Loucy (cell line): ENCODE results near the gene C1QTNF9.

Experiments
- H2AFZ ChIP-seq: fragments of 200-600 bp; sonication (generic); 2 replicates; pipeline ENCODE4 v1.6.0; 2016; ENCODE audit warnings: antibody characterized with exemption, mild to moderate bottlenecking, low read length, moderate library complexity
- H3F3A ChIP-seq: fragments of 200-600 bp; 2 replicates; pipeline ENCODE4 v1.6.0; 2016; ENCODE audit warnings: antibody characterized with exemption, low read depth, mild to moderate bottlenecking
- H3K27me3 ChIP-seq: fragments of 200-600 bp; sonication (generic); 2 replicates; pipeline ENCODE4 v1.6.1; 2014; ENCODE audit warnings: low read length, mild to moderate bottlenecking; ENCODE audit not compliant: insufficient read depth, poor library complexity, severe bottlenecking
- H3K36me3 ChIP-seq: fragments of 200-600 bp; sonication (generic); 2 replicates; pipeline ENCODE4 v1.6.1; 2016; ENCODE audit warnings: low read length; ENCODE audit not compliant: insufficient read depth
- H3K4me1 ChIP-seq: fragments of 200-600 bp; sonication (generic); 2 replicates; pipeline ENCODE4 v1.5.1; 2014; ENCODE audit warnings: low read length, mild to moderate bottlenecking; ENCODE audit not compliant: insufficient read depth, poor library complexity, severe bottlenecking
- H3K4me2 ChIP-seq: fragments of 200-600 bp; sonication (generic); 2 replicates; pipeline ENCODE4 v1.6.0; 2014; ENCODE audit warnings: antibody characterized with exemption, low read length, low read depth, mild to moderate bottlenecking; ENCODE audit not compliant: poor library complexity, severe bottlenecking
- H3K4me3 ChIP-seq: fragments of 200-600 bp; sonication (generic); 2 replicates; pipeline ENCODE4 v1.5.1; 2014; ENCODE audit warnings: low read length, mild to moderate bottlenecking, mixed read lengths; ENCODE audit not compliant: poor library complexity, severe bottlenecking
- H3K79me2 ChIP-seq: fragments of 200-600 bp; sonication (generic); 2 replicates; pipeline ENCODE4 v1.6.1; 2014; ENCODE audit warnings: low read length; ENCODE audit not compliant: insufficient read depth
- H3K9ac ChIP-seq: fragments of 200-600 bp; sonication (generic); 2 replicates; pipeline ENCODE4 v1.6.0; 2014; ENCODE audit warnings: mild to moderate bottlenecking, low read depth, low read length, moderate library complexity; ENCODE audit not compliant: poor library complexity, severe bottlenecking
- H3K9me2 ChIP-seq: fragments of 200-600 bp; sonication (generic); replicated peaks from 2 replicates; pipeline ENCODE4 v1.6.1; 2016; ENCODE audit warnings: low read depth, low read length, mixed read lengths
- H3K9me3 ChIP-seq: fragments of 200-600 bp; sonication (generic); 2 replicates; pipeline ENCODE4 v1.6.1; 2014; ENCODE audit warnings: mild to moderate bottlenecking, antibody characterized with exemption, low read length, low read depth; ENCODE audit not compliant: insufficient read depth
- H4K20me1 ChIP-seq: fragments of 200-600 bp; sonication (generic); 2 replicates; pipeline ENCODE4 v1.6.0; 2014; ENCODE audit warnings: antibody characterized with exemption, low read length, mild to moderate bottlenecking; ENCODE audit not compliant: insufficient read depth, poor library complexity, severe bottlenecking
- EZH2phosphoT487 ChIP-seq: fragments of 200-600 bp; IDR thresholded peaks from 2 replicates; pipeline ENCODE4 v1.6.1; 2018; ENCODE audit warnings: antibody characterized with exemption, mild to moderate bottlenecking, moderate library complexity, borderline replicate concordance
- TF ChIP-seq, protein P1 (sequence below): fragments of 200-600 bp; sonication (generic); conservative IDR thresholded peaks from 2 replicates; pipeline ENCODE4 v1.5.1; 2014; ENCODE audit warnings: mild to moderate bottlenecking, antibody characterized with exemption, low read length

Gene C1QTNF9

DNA sequence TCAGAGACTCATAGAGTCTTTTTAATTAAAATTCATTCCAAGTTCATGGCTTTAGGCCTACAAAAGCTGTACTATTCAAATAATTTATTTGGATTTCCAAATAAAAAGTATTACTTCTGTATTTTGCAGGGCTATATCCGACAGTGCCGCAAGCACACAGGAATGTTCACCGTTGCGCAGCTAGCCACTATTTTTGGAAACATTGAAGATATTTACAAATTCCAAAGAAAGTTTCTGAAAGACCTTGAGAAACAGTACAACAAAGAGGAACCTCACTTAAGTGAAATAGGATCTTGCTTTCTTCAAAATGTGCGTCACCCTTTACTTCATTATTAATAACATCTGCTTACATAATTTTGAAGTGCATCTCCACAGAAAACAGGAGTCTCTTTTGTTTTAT is 20.5 kb upstream of the C1QTNF9 start:
- no peak overlapping the region for H3K4me3 ChIP-seq
- no peaks in the 10 kb centered on the region for H3K4me1 ChIP-seq
- no peaks in the 10 kb centered on the region for H3K9me3 ChIP-seq
- no peaks in the 10 kb centered on the region for H3K9me2 ChIP-seq
- peaks cover 85% of the 10 kb centered on the region for H3K36me3 ChIP-seq
- no peak overlapping the region for H3K9ac ChIP-seq
- TF ChIP-seq, protein P1, sequence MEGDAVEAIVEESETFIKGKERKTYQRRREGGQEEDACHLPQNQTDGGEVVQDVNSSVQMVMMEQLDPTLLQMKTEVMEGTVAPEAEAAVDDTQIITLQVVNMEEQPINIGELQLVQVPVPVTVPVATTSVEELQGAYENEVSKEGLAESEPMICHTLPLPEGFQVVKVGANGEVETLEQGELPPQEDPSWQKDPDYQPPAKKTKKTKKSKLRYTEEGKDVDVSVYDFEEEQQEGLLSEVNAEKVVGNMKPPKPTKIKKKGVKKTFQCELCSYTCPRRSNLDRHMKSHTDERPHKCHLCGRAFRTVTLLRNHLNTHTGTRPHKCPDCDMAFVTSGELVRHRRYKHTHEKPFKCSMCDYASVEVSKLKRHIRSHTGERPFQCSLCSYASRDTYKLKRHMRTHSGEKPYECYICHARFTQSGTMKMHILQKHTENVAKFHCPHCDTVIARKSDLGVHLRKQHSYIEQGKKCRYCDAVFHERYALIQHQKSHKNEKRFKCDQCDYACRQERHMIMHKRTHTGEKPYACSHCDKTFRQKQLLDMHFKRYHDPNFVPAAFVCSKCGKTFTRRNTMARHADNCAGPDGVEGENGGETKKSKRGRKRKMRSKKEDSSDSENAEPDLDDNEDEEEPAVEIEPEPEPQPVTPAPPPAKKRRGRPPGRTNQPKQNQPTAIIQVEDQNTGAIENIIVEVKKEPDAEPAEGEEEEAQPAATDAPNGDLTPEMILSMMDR, result no peak
- no peaks in the 10 kb centered on the region for H3F3A ChIP-seq
- H2AFZ ChIP-seq, result no peak overlapping the region
- H3K79me2 ChIP-seq, result no peaks in the 10 kb centered on the region
- H3K4me2 ChIP-seq, result no peak overlapping the region
- no peaks in the 10 kb centered on the region for H4K20me1 ChIP-seq
- H3K27me3 ChIP-seq, result no peaks in the 10 kb centered on the region

DNA sequence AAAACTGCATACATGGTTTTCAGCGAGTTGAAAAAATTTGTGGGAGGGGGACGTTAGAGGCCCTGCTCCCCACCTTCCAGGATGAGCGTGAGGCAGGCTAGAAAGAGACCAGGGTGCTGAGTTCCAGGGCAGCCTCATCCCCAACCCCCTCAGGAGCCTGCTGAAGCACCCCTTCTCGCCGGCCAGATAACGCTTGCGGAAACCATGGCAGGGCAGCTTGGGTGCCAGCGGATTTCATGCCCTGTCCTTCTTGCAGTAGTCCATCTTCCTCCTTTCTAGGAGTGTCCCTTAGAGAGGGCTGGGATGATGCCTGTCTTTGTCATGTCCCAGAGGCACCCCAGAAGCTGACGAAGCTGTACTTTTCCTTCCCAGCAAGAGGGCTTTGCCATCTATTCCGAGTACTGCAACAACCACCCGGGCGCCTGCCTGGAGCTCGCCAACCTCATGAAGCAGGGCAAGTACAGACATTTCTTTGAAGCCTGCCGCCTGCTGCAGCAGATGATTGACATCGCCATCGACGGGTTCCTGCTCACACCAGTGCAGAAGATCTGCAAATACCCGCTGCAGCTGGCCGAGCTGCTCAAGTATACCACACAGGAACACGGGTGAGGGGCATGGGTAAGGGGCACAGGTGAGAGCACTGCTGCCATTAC is 19.0 kb upstream of the C1QTNF9 start:
- Histone ChIP-seq H3K79me2 (no peaks in the 10 kb centered on the region), H3K9me3 (no peaks in the 10 kb centered on the region), H3K9ac (no peak overlapping the region), H4K20me1 (no peaks in the 10 kb centered on the region), H3K4me1 (no peaks in the 10 kb centered on the region), H3K27me3 (no peaks in the 10 kb centered on the region), H3K36me3 (peaks cover 88% of the 10 kb centered on the region), H2AFZ (no peak overlapping the region), H3K9me2 (no peaks in the 10 kb centered on the region), H3K4me2 (no peak overlapping the region), H3F3A (no peaks in the 10 kb centered on the region), H3K4me3 (no peak overlapping the region)
- TF ChIP-seq EZH2phosphoT487, result no peak
- TF ChIP-seq, protein P1, result no peak

DNA sequence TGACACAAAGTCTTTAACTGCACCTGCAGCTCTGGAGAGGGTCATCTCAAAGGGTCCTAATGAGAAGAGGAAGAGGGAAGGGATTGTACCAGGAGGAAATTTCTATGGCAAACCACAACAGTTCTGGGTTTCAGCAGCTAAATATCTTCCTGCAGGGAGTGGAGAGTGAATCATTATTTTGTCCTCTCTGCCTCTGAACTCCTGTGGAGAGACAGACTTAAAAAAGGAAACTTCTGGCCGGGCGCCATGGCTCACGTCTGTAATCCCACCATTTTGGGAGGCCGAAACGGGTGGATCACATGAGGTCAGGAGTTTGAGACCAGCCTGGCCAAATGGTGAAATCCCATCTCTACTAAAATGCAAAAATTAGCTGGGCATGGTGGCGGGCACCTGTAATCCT is 16.9 kb upstream of the C1QTNF9 start:
- TF ChIP-seq, protein P1, result no peak
- TF ChIP-seq EZH2phosphoT487, result no peak
- Histone ChIP-seq H2AFZ (no peak overlapping the region), H4K20me1 (no peaks in the 10 kb centered on the region), H3K27me3 (no peaks in the 10 kb centered on the region), H3K9me2 (no peaks in the 10 kb centered on the region), H3K9me3 (no peaks in the 10 kb centered on the region), H3K36me3 (peaks cover 90% of the 10 kb centered on the region), H3K9ac (no peak overlapping the region), H3K4me3 (no peak overlapping the region), H3F3A (no peaks in the 10 kb centered on the region), H3K4me1 (no peaks in the 10 kb centered on the region), H3K79me2 (no peaks in the 10 kb centered on the region), H3K4me2 (no peak overlapping the region)
